Activated CD4-positive, alpha-beta memory T cell treated with anti-CD3 and anti-CD28 coated beads for 36 hours (primary cell): ENCODE data around the gene MGA. TPM values are rescaled to one million over a fixed set of nuclear protein-coding genes. Genes with fewer than 3 reads are reported as not detected.
A peak's percentile ranks its signal among the peaks of the same experiment; 100 is the strongest.

Source experiments
- CTCF ChIA-PET: fragments of 350-600 bp; sonication (Branson Sonifier 250); formaldehyde crosslinking; loops from one replicate; lab custom pipeline; 2021; ENCODE audit warnings: antibody characterized with exemption, inconsistent platforms; lab: Charles Lee
- POLR2A ChIA-PET: fragments of 350-600 bp; sonication (Branson Sonifier 250); formaldehyde crosslinking; loops from one replicate; lab custom pipeline; 2021; ENCODE audit warnings: antibody characterized with exemption; lab: Charles Lee
- DNase-seq: peaks from one replicate; pipeline ENCODE4 v3.0.0-alpha.2; 2020
- H3K27ac Mint-ChIP-seq: one replicate; pipeline ENCODE4 v1.8.0; 2021; ENCODE audit warnings: mixed read lengths
- H3K27me3 Mint-ChIP-seq: one replicate; pipeline ENCODE4 v1.8.0; 2021; ENCODE audit warnings: mixed read lengths
- H3K36me3 Mint-ChIP-seq: one replicate; pipeline ENCODE4 v1.8.0; 2021; ENCODE audit warnings: mixed read lengths
- H3K4me1 Mint-ChIP-seq: one replicate; pipeline ENCODE4 v1.8.0; 2021; ENCODE audit warnings: low read depth, mixed read lengths
- H3K4me3 Mint-ChIP-seq: one replicate; pipeline ENCODE4 v1.8.0; 2021; ENCODE audit warnings: mild to moderate bottlenecking, mixed read lengths
- H3K9me3 Mint-ChIP-seq: one replicate; pipeline ENCODE4 v1.8.0; 2021; ENCODE audit warnings: mixed read lengths
- intact Hi-C: fragments of 100-400 bp; cut with micrococcal nuclease; formaldehyde crosslinking; loops from one replicate; pipeline ENCODE4 v1.15.1; 2023
- total RNA-seq, 2 experiments: library from RNA; stranded (reverse); gene quantifications; one replicate each; pipeline ENCODE4 v1.2.3, GENCODE V29; 2021

MGA gene
- total RNA-seq, 2 experiments from 2014 or later: 29.6 to 31.4 TPM

DNA sequence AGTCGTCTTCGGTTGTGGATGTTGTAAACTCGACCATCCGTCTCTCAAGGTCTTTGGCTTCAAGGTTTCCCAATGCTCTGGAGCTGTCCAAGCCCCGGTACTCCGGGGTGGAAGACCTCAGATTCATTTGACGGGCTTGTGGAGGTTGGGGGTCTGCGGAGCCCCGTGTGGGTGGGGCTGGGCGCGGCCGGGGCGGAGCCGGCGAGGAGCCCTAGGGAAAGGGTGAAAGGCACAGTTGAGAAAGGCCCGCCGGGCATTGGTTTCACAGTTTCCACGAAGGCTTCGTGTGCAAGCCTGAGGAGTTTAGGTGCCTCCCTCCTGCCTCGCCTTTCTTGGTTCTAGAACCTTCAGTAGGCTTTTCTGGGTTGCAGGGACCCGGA lies 360 bp upstream of the MGA start:
- CTCF ChIA-PET: interaction anchor here (0.9 to 2.5 kb wide), 4 partner anchors 56 to 277 kb away, joined by 3 to 16 read pairs (median 4); partner anchors contain the start of gene MAPKBP1
- intact Hi-C loops: loop anchor here (1.0 to 2.0 kb wide), 4 partner anchors 31 to 169 kb away; partner anchors contain the start of gene MAPKBP1
- peak overlapping the region; percentile 76 for H3K27ac Mint-ChIP-seq
- H3K4me3 Mint-ChIP-seq: peak overlapping the region; percentile 86
- H3K4me1 Mint-ChIP-seq: peaks cover 38% of the 10 kb centered on the region
- H3K9me3 Mint-ChIP-seq: no peaks in the 10 kb centered on the region
- H3K27me3 Mint-ChIP-seq: no peaks in the 10 kb centered on the region
- POLR2A ChIA-PET: interaction anchor here (0.6 to 1.3 kb wide), 6 partner anchors 36 to 377 kb away, joined by 3 to 6 read pairs (median 3); partner anchors contain the start of gene MAPKBP1
- H3K36me3 Mint-ChIP-seq: peaks cover 2% of the 10 kb centered on the region
- no peak for DNase-seq

- peak overlapping the region; percentile 86 for H3K4me3 Mint-ChIP-seq
- intact Hi-C loops: loop anchor here (2.0 kb wide), 3 partner anchors 30 to 170 kb away; partner anchors contain the start of gene MAPKBP1
- POLR2A ChIA-PET: interaction anchor here (0.7 to 1.3 kb wide), 4 partner anchors 35 to 279 kb away, joined by 3 to 4 read pairs (median 3); partner anchors contain the start of gene MAPKBP1
These were observed 893 bp downstream of the MGA start for GRCh38 chr15:41661078-41661517.

GRCh38 chr15:41661518-41662225 lies 1.5 kb downstream of the MGA start:
- Mint-ChIP-seq H3K27ac (peak overlapping the region; percentile 76), H3K4me1 (peaks cover 45% of the 10 kb centered on the region), H3K27me3 (no peaks in the 10 kb centered on the region), H3K4me3 (peak overlapping the region; percentile 86), H3K36me3 (peaks cover 2% of the 10 kb centered on the region), H3K9me3 (no peaks in the 10 kb centered on the region)
- ChIA-PET CTCF (interaction anchor here (0.8 to 2.5 kb wide), 3 partner anchors 40 to 756 kb away, joined by 3 to 16 read pairs (median 4); partner anchors contain the start of gene MAPKBP1), POLR2A (interaction anchor here (0.7 to 1.3 kb wide), 2 partner anchors 34 to 112 kb away, joined by 3 to 4 read pairs; partner anchors contain the start of gene MAPKBP1)
- DNase-seq: peak; percentile 81
- intact Hi-C loops: loop anchor here (2.0 kb wide), 3 partner anchors 29 to 171 kb away; partner anchors contain the start of gene MAPKBP1

More at GRCh38 chr15:41661078-41661517, 893 bp downstream of the MGA start:
- H3K27ac Mint-ChIP-seq: peak overlapping the region; percentile 76
- H3K27me3 Mint-ChIP-seq: no peaks in the 10 kb centered on the region
- H3K36me3 Mint-ChIP-seq: peaks cover 2% of the 10 kb centered on the region
- H3K9me3 Mint-ChIP-seq: no peaks in the 10 kb centered on the region
- CTCF ChIA-PET: interaction anchor here (0.9 to 2.5 kb wide), 4 partner anchors 39 to 275 kb away, joined by 3 to 16 read pairs (median 4); partner anchors contain the start of gene MAPKBP1
- DNase-seq: no peak
- peaks cover 39% of the 10 kb centered on the region for H3K4me1 Mint-ChIP-seq

- Mint-ChIP-seq H3K4me1 (peaks cover 48% of the 10 kb centered on the region), H3K36me3 (peaks cover 15% of the 10 kb centered on the region), H3K9me3 (no peaks in the 10 kb centered on the region), H3K4me3 (no peak overlapping the region), H3K27ac (peak overlapping the region; percentile 8), H3K27me3 (no peaks in the 10 kb centered on the region)
- intact Hi-C loops: no loop called here
- DNase-seq: no peak
- ChIA-PET POLR2A (no interaction called here), CTCF (no interaction called here)
These were observed 6.2 kb downstream of the MGA start for GRCh38 chr15:41666353-41666920.

GRCh38 chr15:41669701-41670100 lies 9.5 kb downstream of the MGA start:
- Mint-ChIP-seq H3K27ac (no peak overlapping the region), H3K4me1 (peaks cover 39% of the 10 kb centered on the region), H3K4me3 (no peak overlapping the region), H3K36me3 (peaks cover 15% of the 10 kb centered on the region), H3K9me3 (no peaks in the 10 kb centered on the region), H3K27me3 (no peaks in the 10 kb centered on the region)
- no peak for DNase-seq
- POLR2A ChIA-PET: no interaction called here
- CTCF ChIA-PET: no interaction called here
- intact Hi-C loops: no loop called here

- no peak overlapping the region for H3K4me3 Mint-ChIP-seq
- peaks cover 41% of the 10 kb centered on the region for H3K4me1 Mint-ChIP-seq
- no peaks in the 10 kb centered on the region for H3K27me3 Mint-ChIP-seq
- no peak for DNase-seq
- no peak overlapping the region for H3K27ac Mint-ChIP-seq
- H3K9me3 Mint-ChIP-seq: no peaks in the 10 kb centered on the region
- ChIA-PET CTCF (interaction anchor here (1.3 kb wide), 1 partner anchor 68 kb away, joined by 4 read pairs; no protein-coding TSS in a partner anchor), POLR2A (interaction anchor here (1.1 kb wide), 1 partner anchor 22 kb away, joined by 3 read pairs; no protein-coding TSS in a partner anchor)
- intact Hi-C loops: no loop called here
- H3K36me3 Mint-ChIP-seq: peaks cover 17% of the 10 kb centered on the region
These were observed 11.7 kb downstream of the MGA start for GRCh38 chr15:41671656-41672648.

GRCh38 chr15:41675337-41675736 lies 15.1 kb downstream of the MGA start:
- Mint-ChIP-seq H3K9me3 (no peaks in the 10 kb centered on the region), H3K36me3 (peaks cover 9% of the 10 kb centered on the region), H3K4me3 (no peak overlapping the region), H3K27me3 (no peaks in the 10 kb centered on the region), H3K27ac (no peak overlapping the region), H3K4me1 (peaks cover 47% of the 10 kb centered on the region)
- intact Hi-C loops: no loop called here
- ChIA-PET CTCF (interaction anchor here (0.7 to 2.6 kb wide), 3 partner anchors 10 to 71 kb away, joined by 3 to 8 read pairs (median 4); no protein-coding TSS in a partner anchor), POLR2A (interaction anchor here (0.6 to 0.7 kb wide), 2 partner anchors 82 to 99 kb away, joined by 3 to 5 read pairs; partner anchors contain the start of gene MAPKBP1)
- DNase-seq: no peak

- H3K4me1 Mint-ChIP-seq: peaks cover 46% of the 10 kb centered on the region
- intact Hi-C loops: no loop called here
- H3K4me3 Mint-ChIP-seq: no peak overlapping the region
- no peak for DNase-seq
- CTCF ChIA-PET: no interaction called here
- no peak overlapping the region for H3K27ac Mint-ChIP-seq
- H3K27me3 Mint-ChIP-seq: no peaks in the 10 kb centered on the region
- no peaks in the 10 kb centered on the region for H3K9me3 Mint-ChIP-seq
- H3K36me3 Mint-ChIP-seq: peaks cover 10% of the 10 kb centered on the region
- POLR2A ChIA-PET: no interaction called here
These were observed 18.5 kb downstream of the MGA start for GRCh38 chr15:41678742-41679141.

GRCh38 chr15:41683955-41684354 lies 23.8 kb downstream of the MGA start:
- no peak for DNase-seq
- Mint-ChIP-seq H3K27me3 (no peaks in the 10 kb centered on the region), H3K4me3 (no peak overlapping the region), H3K27ac (no peak overlapping the region), H3K9me3 (no peaks in the 10 kb centered on the region), H3K4me1 (peaks cover 52% of the 10 kb centered on the region), H3K36me3 (peaks cover 4% of the 10 kb centered on the region)
- CTCF ChIA-PET: no interaction called here
- intact Hi-C loops: no loop called here
- POLR2A ChIA-PET: no interaction called here

DNA sequence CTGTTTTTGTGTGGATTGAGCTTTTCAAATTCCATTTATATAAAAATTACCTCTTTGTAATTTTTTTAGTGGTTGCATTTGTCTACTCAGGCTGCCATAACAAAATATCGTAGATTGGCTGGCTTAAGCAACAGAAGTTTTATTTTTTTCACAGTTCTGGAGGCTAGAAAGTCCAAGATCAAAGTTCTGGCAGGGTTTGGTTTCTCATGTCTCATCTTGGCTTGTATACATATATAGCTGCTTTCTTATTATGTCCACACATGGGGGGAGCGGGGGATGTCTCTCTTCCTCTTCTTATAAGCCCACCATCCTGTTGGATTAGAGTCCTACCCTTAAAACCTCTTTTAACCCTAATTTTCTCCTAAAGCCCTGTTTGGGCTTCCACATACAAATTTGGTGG lies 28.5 kb downstream of the MGA start:
- POLR2A ChIA-PET: interaction anchor here (0.7 kb wide), 1 partner anchor 1719 kb away, joined by 3 read pairs; no protein-coding TSS in a partner anchor
- no peak overlapping the region for H3K4me3 Mint-ChIP-seq
- peaks cover 66% of the 10 kb centered on the region for H3K4me1 Mint-ChIP-seq
- H3K9me3 Mint-ChIP-seq: no peaks in the 10 kb centered on the region
- CTCF ChIA-PET: interaction anchor here (0.7 to 0.9 kb wide), 2 partner anchors 85 to 131 kb away, joined by 3 to 4 read pairs; no protein-coding TSS in a partner anchor
- peaks cover 3% of the 10 kb centered on the region for H3K36me3 Mint-ChIP-seq
- intact Hi-C loops: no loop called here
- H3K27me3 Mint-ChIP-seq: no peaks in the 10 kb centered on the region
- H3K27ac Mint-ChIP-seq: no peak overlapping the region
- DNase-seq: no peak

- Mint-ChIP-seq H3K9me3 (no peaks in the 10 kb centered on the region), H3K36me3 (peaks cover 3% of the 10 kb centered on the region), H3K4me1 (peaks cover 64% of the 10 kb centered on the region), H3K27ac (no peak overlapping the region), H3K4me3 (no peak overlapping the region), H3K27me3 (no peaks in the 10 kb centered on the region)
- ChIA-PET POLR2A (no interaction called here), CTCF (interaction anchor here (0.7 to 0.9 kb wide), 2 partner anchors 85 to 131 kb away, joined by 3 to 4 read pairs; no protein-coding TSS in a partner anchor)
- intact Hi-C loops: no loop called here
- DNase-seq: no peak
These were observed 28.9 kb downstream of the MGA start for GRCh38 chr15:41689083-41689482.
